K562 (cell line): Measurements from ENCODE around the gene CRYGB. TPM values are rescaled to one million over a fixed set of nuclear protein-coding genes. Genes with fewer than 3 reads are reported as not detected.

Experiments
- ATAC-seq: fragments of 200-7000 bp; cut with Tn5 transposase; 3 replicates; pipeline ENCODE4 v1.9.1; 2020; ENCODE audit warnings: moderate library complexity
- BruUV-seq: library from RNA; stranded (reverse); fragments of 400-500 nt; replicated peaks from 2 replicates; lab custom pipeline; 2021; lab: Mats Ljungman, UMichigan
- CTCF ChIA-PET: fragments of 300-600 bp; formaldehyde crosslinking; extraction: SDS; loops from one replicate; lab custom pipeline; 2021; ENCODE audit warnings: low intra/inter-chr PET ratio; lab: Yijun Ruan, JAX
- POLR2A ChIA-PET: fragments of 300-600, 350-650 bp; sonication (Branson Sonifier 250); formaldehyde crosslinking; extraction: SDS; loops from one replicate; lab custom pipeline; 2021; ENCODE audit warnings: antibody characterized with exemption, inconsistent platforms; lab: Yijun Ruan, JAX
- DNase-seq, 4 experiments: peaks; one replicate each; pipeline versions ENCODE4 v3.0.0 to v3.0.0-alpha.2; 2011 to 2018; ENCODE audit warnings: low spot score in 3 of 4, mixed read lengths in 3 of 4; ENCODE audit errors: extremely low read depth in 1 of 4
- FAIRE-seq: peaks from 2 replicates; lab custom pipeline; 2011; peaks lifted over from hg19 to GRCh38; lab: Jason Lieb, UNC
- H2AFZ ChIP-seq: 2 replicates; pipeline ENCODE4 v1.6.0; 2011; ENCODE audit warnings: low read depth, low read length, control low read depth, inconsistent platforms
- H3K27ac ChIP-seq: fragments of 200-600 bp; 3 replicates; pipeline ENCODE4 v1.8.0; 2011; ENCODE audit warnings: low read depth, mild to moderate bottlenecking, control low read depth, inconsistent platforms, low read length, moderate library complexity, mixed read lengths; ENCODE audit errors: extremely low read depth
- H3K27me3 ChIP-seq, 2 experiments: fragments of 300-600 bp in 1 of 2; 2 replicates in 1 of 2; 3 replicates in 1 of 2; pipeline versions ENCODE4 v1.6.0 to v1.8.0; 2011; ENCODE audit warnings: inconsistent platforms in 2 of 2, low read length in 2 of 2, mild to moderate bottlenecking in 1 of 2, mixed read lengths in 1 of 2, moderate library complexity in 1 of 2; ENCODE audit not compliant: control insufficient read depth in 2 of 2, insufficient read depth in 2 of 2
- H3K36me3 ChIP-seq: fragments of 300-600 bp; 3 replicates; pipeline ENCODE4 v1.8.0; 2011; ENCODE audit warnings: mild to moderate bottlenecking, low read length, inconsistent platforms; ENCODE audit not compliant: control insufficient read depth, insufficient read depth
- H3K4me1 ChIP-seq, 2 experiments: fragments of 200-600 bp in 1 of 2; replicated peaks in 1 of 2; 2 replicates in 1 of 2; 3 replicates in 1 of 2; pipeline versions ENCODE4 v1.5.1 to v1.8.0; 2011; ENCODE audit warnings: inconsistent platforms in 2 of 2, low read length in 2 of 2, mild to moderate bottlenecking in 1 of 2, mixed read lengths in 1 of 2, moderate library complexity in 1 of 2; ENCODE audit not compliant: control insufficient read depth in 2 of 2, insufficient read depth in 2 of 2
- H3K4me2 ChIP-seq: 2 replicates; pipeline ENCODE4 v1.6.1; 2011; ENCODE audit warnings: low read length, control low read depth, inconsistent platforms, mixed read lengths; ENCODE audit not compliant: insufficient read depth
- H3K4me3 ChIP-seq: fragments of 200-600 bp; sonication (generic), shearing (Covaris generic); 2 replicates; pipeline ENCODE4 v1.5.1; 2016; ENCODE audit warnings: control low read depth, inconsistent platforms
- H3K79me2 ChIP-seq: fragments of 200-600 bp; 3 replicates; pipeline ENCODE4 v1.8.0; 2011; ENCODE audit warnings: low read length, inconsistent platforms; ENCODE audit not compliant: control insufficient read depth, insufficient read depth
- H3K9ac ChIP-seq, 2 experiments: 2 replicates each; pipeline versions ENCODE4 v1.6.0 to v1.6.1; 2011; ENCODE audit warnings: low read depth in 2 of 2, low read length in 2 of 2, control low read depth in 1 of 2, inconsistent platforms in 1 of 2, mild to moderate bottlenecking in 1 of 2, mixed read lengths in 1 of 2; ENCODE audit not compliant: insufficient read depth in 1 of 2
- H3K9me1 ChIP-seq: one replicate; pipeline ENCODE4 v1.6.0; 2011; ENCODE audit warnings: inconsistent platforms, mild to moderate bottlenecking, low read length, moderate library complexity; ENCODE audit not compliant: control insufficient read depth, insufficient read depth
- H3K9me3 ChIP-seq: replicated peaks from 2 replicates; pipeline ENCODE4 v1.5.1; 2011; ENCODE audit warnings: low read depth, low read length, inconsistent platforms; ENCODE audit not compliant: control insufficient read depth, insufficient read depth
- H4K20me1 ChIP-seq: replicated peaks from 2 replicates; pipeline ENCODE4 v1.6.1; 2011; ENCODE audit warnings: low read length, inconsistent platforms, mixed read lengths; ENCODE audit not compliant: control insufficient read depth, insufficient read depth
- CLOCK ChIP-seq: fragments of 250-450 bp; sonication (Bioruptor Pico); IDR thresholded peaks from 2 replicates; pipeline ENCODE4 v1.4.0; 2020; ENCODE audit warnings: mild to moderate bottlenecking, moderate library complexity, borderline replicate concordance
- CXXC5 ChIP-seq: fragments of 250-450 bp; sonication (Bioruptor Pico); IDR thresholded peaks from 2 replicates; pipeline ENCODE4 v1.8.0; 2022; ENCODE audit warnings: inconsistent platforms, mild to moderate bottlenecking, moderate library complexity
- HIVEP1 ChIP-seq: fragments of 250-450 bp; sonication (Bioruptor Pico); IDR thresholded peaks from 2 replicates; pipeline ENCODE4 v1.4.0; 2020; ENCODE audit warnings: mild to moderate bottlenecking
- HNRNPLL ChIP-seq: fragments of 200-400 bp; formaldehyde crosslinking; IDR thresholded peaks from 2 replicates; pipeline ENCODE4 v1.6.1; 2017; ENCODE audit warnings: low read length, low read depth, mild to moderate bottlenecking; ENCODE audit not compliant: poor library complexity, severe bottlenecking
- MAZ ChIP-seq, 2 experiments: fragments of 450-650 bp in 1 of 2; sonication (generic) in 1 of 2; formaldehyde crosslinking; IDR thresholded peaks in 1 of 2; conservative IDR thresholded peaks in 1 of 2; 2 replicates each; pipeline versions ENCODE4 v1.4.0 to v1.5.0; 2020; ENCODE audit warnings: mild to moderate bottlenecking in 1 of 2, missing genetic modification reagents in 1 of 2
- MTA1 ChIP-seq: fragments of 450-650 bp; IDR thresholded peaks from 2 replicates; pipeline ENCODE4 v1.6.1; 2017; ENCODE audit warnings: borderline replicate concordance
- NR1H2 ChIP-seq: sonication (generic); formaldehyde crosslinking; IDR thresholded peaks from 2 replicates; pipeline ENCODE4 v1.4.0; 2020; ENCODE audit warnings: mild to moderate bottlenecking, missing genetic modification reagents
- RAD21 ChIP-seq, 2 experiments: fragments of 250-450 bp in 1 of 2; fragments of 450-650 bp in 1 of 2; sonication (Bioruptor Pico) in 1 of 2; formaldehyde crosslinking in 1 of 2; IDR thresholded peaks in 1 of 2; conservative IDR thresholded peaks in 1 of 2; 2 replicates each; pipeline versions ENCODE4 v1.4.0 to v1.8.0; 2020 to 2022; ENCODE audit warnings: mild to moderate bottlenecking in 2 of 2, moderate library complexity in 1 of 2
- RBFOX2 ChIP-seq: fragments of 200-400 bp; formaldehyde crosslinking; IDR thresholded peaks from 2 replicates; pipeline ENCODE4 v1.6.1; 2017; ENCODE audit warnings: low read depth, mild to moderate bottlenecking, low read length, moderate library complexity
- RREB1 ChIP-seq: fragments of 250-450 bp; sonication (Bioruptor Pico); IDR thresholded peaks from 2 replicates; pipeline ENCODE4 v1.4.0; 2020
- TCF7 ChIP-seq: sonication (generic); IDR thresholded peaks from 2 replicates; pipeline ENCODE4 v1.6.1; 2016; ENCODE audit warnings: antibody characterized with exemption, borderline replicate concordance
- TEAD4 ChIP-seq, 2 experiments: sonication (generic) in 1 of 2; formaldehyde crosslinking in 1 of 2; IDR thresholded peaks; 2 replicates each; pipeline versions ENCODE4 v1.6.1 to v1.8.0; 2012 to 2022; ENCODE audit warnings: borderline replicate concordance in 1 of 2, inconsistent platforms in 1 of 2, low read length in 1 of 2, mild to moderate bottlenecking in 1 of 2, missing genetic modification reagents in 1 of 2
- ZNF445 ChIP-seq: fragments of 250-450 bp; sonication (Bioruptor Pico); IDR thresholded peaks from 2 replicates; pipeline ENCODE4 v1.4.0; 2020; ENCODE audit warnings: low read depth, mild to moderate bottlenecking, moderate library complexity
- WGBS: fragments of 100-300 bp; shearing (Covaris generic); methylation state at CpG from one replicate; pipeline ENCODE4 v1.1.6; 2016; ENCODE audit warnings: low coverage, mixed read lengths; ENCODE audit not compliant: insufficient coverage; ENCODE audit errors: missing lambda C conversion rate; 5-methylcytosine and 5-hydroxymethylcytosine counted together
- in situ Hi-C: fragments of 300-500 bp; cut with MboI; formaldehyde crosslinking; loops from 4 replicates; pipeline ENCODE4 v1.15.0; 2018; ENCODE audit warnings: inconsistent platforms, mixed read lengths
- intact Hi-C: fragments of 100-400 bp; cut with micrococcal nuclease; formaldehyde crosslinking; loops from 2 replicates; pipeline ENCODE4 v1.14.2; 2022
- polyA plus RNA-seq, 8 experiments: library from polyadenylated mRNA; depleted of rRNA in 4 of 8; stranded (reverse) in 5 of 8; unstranded in 3 of 8; fragments of >200 nt; fragmentation: Nextera tagmentation in 2 of 8; fragmentation: Illumina TruSeq in 1 of 8; extraction: Ambion mirVana in 2 of 8; extraction: Trizol in 1 of 8; gene quantifications; 2 replicates each; pipeline versions ENCODE4 v1.2.1 to v1.2.3, GENCODE V29; 2011 to 2014; ENCODE audit warnings: inconsistent platforms in 1 of 8, missing spikeins in 1 of 8
- total RNA-seq, 7 experiments: library from RNA; depleted of rRNA in 6 of 7; stranded (reverse); fragments of >200 nt in 6 of 7; fragmentation: Illumina TruSeq in 2 of 7; extraction: Trizol in 2 of 7; gene quantifications; 2 replicates each; pipeline versions ENCODE4 v1.2.1 to v1.2.3, GENCODE V29; 2011 to 2021; ENCODE audit warnings: low replicate concordance in 1 of 7

Gene CRYGB
- total and polyA plus RNA-seq, 9 of the 15 experiments (the other 6 are each of a cell fraction or from before 2014, with no cell fraction given) = not detected

- H3K9ac ChIP-seq = no peak overlapping the region
- no peaks in the 10 kb centered on the region for H3K27me3 ChIP-seq
- H3K36me3 ChIP-seq = no peaks in the 10 kb centered on the region
- H3K9me3 ChIP-seq = no peaks in the 10 kb centered on the region; the same call in 1 of the 2 replicates
- H4K20me1 ChIP-seq = no peaks in the 10 kb centered on the region
- H2AFZ ChIP-seq = peak overlapping the region; percentile 89
- CTCF ChIA-PET = no interaction called here
- no TSS peak for BruUV-seq
- WGBS = 4% methylated on average over 4 of the region's 4 CpGs
- intact Hi-C loops (loop anchor here (1.0 to 10.0 kb wide), 2 partner anchors 94 to 203 kb away; partner anchors contain the start of gene PIKFYVE), in situ Hi-C loops (no loop called here)
- H3K4me1 ChIP-seq = peaks cover 3 to 18% of the 10 kb centered on the region in 2 experiments; a peak in 3 of 5 replicates
- FAIRE-seq = no peak
- peak in 2 of 4 experiments; percentile 11 to 52 for DNase-seq
- peak overlapping the region; percentile 60 for H3K4me2 ChIP-seq
- H3K4me3 ChIP-seq = no peak overlapping the region
- peak; percentile 53 for ATAC-seq
- H3K27ac ChIP-seq = no peak overlapping the region
- POLR2A ChIA-PET = interaction anchor here (0.7 kb wide), 1 partner anchor 69 kb away, joined by 3 read pairs; no protein-coding TSS in a partner anchor
- no peaks in the 10 kb centered on the region for H3K79me2 ChIP-seq
- H3K9me1 ChIP-seq = no peaks in the 10 kb centered on the region
- TF ChIP-seq TEAD4 (IDR thresholded peaks at IDR 0.05; ENCODE audit: low read length) = 0 out of 2 replicates have a peak, but pooled peaks have one; percentile 6
- no peak for TF ChIP-seq TEAD4 (CRISPR knock-in tag; IDR thresholded peaks at IDR 0.05; ENCODE audit: borderline replicate concordance)
- TF ChIP-seq TCF7 = no peak
- TF ChIP-seq CLOCK (CRISPR knock-in tag) = no peak
- TF ChIP-seq RREB1 (CRISPR knock-in tag) = no peak
- peak; percentile 67 for TF ChIP-seq CXXC5 (CRISPR knock-in tag)
- peak in 1 of 2 experiments; percentile 13; a peak in 1 of 4 replicates for TF ChIP-seq RAD21 (CRISPR knock-in tag; conservative IDR thresholded peaks at IDR 0.05 in 1 of 2, IDR thresholded peaks at IDR 0.05 in 1 of 2)
- no peak for TF ChIP-seq MAZ (CRISPR knock-in tag; conservative IDR thresholded peaks at IDR 0.05 in 1 of 2, IDR thresholded peaks at IDR 0.05 in 1 of 2)
- no peak for TF ChIP-seq HNRNPLL
- no peak for TF ChIP-seq NR1H2 (CRISPR knock-in tag)
- no peak for TF ChIP-seq MTA1
- TF ChIP-seq ZNF445 = no peak
- TF ChIP-seq HIVEP1 (CRISPR knock-in tag) = no peak
- no peak for TF ChIP-seq RBFOX2
Measured at GRCh38 chr2:208172125-208172524, 26.2 kb upstream of the CRYGB start.
